NCI-H510A treated with DMSO at 0.1 percent for 48 hours (cell line): ENCODE measurements around the gene SLC15A1.

ENCODE experiments used
- DNase-seq: peaks from one replicate; lab custom pipeline; 2025; lab: John Stamatoyannopoulos, UW

SLC15A1 gene

DNA sequence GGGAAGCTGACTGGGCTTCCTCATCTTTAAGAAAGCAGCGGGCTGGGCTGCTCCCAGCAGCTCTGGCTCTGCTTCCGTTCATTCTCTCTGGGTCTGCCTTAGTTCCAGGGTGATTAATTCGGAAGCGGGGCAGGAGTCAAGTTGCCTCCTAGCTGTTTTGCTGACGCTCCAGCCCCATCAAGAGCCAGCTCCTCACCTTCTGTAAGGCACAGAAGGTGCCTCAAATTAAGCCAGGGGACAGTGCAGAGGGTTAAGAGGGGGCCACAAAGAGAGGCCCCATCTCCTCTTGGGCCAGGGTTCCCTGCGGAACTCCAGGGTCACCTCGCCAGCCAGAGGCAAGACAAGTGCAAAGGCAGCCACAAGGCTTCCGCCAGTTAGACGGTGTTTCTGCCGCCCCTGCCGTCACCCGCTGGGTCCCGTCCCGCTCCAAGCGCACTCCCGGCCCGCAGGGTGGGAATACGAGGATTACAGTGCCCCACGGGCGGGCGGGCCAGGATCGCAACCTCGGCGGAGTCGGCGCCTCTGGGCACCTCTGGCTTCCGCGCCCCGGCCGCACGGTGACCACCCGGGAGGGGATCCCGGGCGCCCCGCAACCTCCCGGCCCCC lies 508 bp downstream of the SLC15A1 start:
- DNase-seq: no peak

DNA sequence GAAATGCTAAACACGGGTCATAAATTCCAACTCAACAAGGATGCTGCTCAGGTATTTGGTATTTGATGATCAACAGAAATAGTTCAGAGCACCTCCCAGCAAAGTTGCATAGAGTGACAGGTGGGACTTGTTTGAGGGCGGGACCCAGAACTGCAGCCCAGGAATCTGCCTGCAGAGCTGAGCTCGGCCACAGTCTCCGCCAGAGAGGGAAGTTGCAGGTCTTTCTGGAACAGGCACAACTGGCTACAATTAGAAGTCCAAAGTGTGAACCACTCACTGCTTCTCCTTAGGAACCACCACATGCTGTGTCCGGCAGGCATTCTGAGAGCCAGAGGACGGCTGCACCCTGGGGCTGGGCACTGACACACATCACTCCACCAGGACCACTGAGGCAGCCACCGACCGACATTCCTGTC lies 1.1 kb downstream of the SLC15A1 start:
- peak; percentile 9 for DNase-seq

DNA sequence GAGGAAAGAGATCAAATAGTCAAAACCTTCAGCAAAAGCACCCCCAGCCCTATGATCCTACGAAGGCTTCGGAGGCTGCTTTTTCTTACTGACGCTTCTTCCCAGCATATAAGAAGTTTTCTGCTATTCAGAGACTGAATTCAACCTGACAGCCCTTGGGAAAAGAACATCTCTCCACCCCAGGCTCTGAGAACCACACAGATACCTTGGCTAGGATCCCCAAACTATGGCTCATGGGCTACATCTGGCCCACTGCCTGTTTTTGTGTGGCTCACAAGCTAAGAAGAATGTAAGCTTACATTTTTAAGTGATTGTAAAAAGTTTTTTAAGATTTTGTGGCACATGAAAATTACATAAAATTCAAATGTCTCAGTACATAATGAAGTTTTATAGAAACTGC lies 3.0 kb downstream of the SLC15A1 start:
- no peak for DNase-seq

DNA sequence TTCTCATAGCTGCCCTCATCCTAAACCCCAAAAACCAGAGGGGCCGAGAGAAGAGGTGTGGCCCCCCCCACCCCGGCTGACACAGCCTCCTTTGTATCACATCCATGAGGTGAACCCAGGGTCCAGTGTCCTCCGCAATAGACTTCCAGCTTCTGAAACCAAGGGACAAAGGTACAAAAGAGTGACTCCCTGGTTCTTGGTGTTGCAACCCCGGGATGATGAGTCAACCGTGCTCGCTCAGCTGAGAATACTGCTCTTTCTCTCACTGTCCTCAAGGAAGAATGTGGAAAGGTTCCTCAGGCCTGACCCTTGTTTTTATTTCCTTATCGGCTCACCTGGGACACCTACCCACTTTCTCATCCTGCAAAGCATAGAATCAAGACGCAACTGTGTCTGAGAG lies 5.5 kb downstream of the SLC15A1 start:
- no peak for DNase-seq

DNA sequence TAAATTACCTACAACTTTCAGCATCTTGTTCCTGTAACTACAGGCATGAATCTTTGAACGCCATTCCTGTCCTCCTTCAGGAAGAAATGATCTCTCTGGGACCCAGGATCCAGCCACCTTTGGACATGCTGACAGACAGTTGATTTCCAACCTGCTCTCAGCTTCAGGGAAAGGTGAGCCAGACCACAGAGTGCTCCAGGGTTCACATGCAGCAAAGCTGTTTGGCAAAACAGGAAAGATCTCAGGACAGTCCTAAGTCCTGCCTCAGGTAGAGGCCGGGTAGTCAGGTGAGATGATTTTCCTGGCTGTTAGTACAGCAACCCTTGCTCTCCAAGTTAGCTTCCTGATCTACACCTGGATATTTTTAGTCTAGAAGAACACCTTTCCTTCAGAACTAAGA lies 9.1 kb downstream of the SLC15A1 start:
- DNase-seq: no peak

DNA sequence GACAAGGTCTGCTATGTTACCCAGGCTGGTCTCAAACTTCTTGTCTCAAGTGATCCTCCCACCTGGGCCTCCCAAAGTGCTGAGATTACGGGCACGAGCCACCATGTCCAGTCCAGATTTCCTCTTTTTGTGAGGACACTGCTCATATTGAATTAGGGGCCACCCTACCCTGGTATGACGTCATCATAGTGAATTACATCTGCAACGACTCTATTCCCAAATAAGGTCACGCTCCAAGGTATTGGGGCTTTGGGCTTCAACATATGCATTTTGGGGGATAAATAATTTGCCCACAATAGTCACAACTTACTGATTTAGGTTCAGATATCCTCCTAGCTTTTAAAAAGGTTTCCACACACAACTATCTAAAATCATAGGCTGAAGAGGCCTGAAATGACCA lies 9.5 kb downstream of the SLC15A1 start:
- no peak for DNase-seq

DNA sequence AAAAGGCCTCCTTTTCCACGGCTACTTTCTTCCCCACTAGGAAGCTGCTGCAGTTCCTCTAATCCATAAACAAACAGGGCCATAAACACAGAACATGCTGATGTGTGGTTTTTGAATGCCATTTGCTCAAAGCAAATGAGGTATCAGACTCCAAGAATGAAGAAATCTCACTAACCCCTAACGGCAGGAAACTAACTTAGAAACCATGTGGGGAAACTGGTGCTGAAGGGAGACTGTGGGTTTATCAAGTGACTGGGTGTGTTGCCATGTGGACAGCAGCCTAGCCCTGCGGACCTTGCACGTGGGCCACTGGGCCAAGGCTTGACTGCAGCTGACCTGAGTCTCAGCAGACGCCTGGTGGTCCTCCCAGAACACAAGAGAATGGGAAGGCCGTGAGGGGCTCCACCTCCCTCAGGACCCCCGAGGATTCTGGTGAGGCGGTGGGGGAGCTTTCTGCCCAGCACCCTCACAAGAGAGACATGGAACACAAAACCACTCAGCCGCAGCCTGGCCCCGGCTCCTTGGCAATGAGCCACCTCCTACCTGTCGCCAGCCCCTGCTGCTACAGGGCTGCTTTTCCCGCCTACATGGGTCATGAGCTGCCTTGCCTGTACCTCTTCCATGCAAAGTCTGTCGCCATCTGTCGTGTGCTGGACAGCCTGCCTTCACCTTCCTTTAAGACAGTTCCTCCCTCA lies 10.6 kb downstream of the SLC15A1 start:
- DNase-seq: no peak

DNA sequence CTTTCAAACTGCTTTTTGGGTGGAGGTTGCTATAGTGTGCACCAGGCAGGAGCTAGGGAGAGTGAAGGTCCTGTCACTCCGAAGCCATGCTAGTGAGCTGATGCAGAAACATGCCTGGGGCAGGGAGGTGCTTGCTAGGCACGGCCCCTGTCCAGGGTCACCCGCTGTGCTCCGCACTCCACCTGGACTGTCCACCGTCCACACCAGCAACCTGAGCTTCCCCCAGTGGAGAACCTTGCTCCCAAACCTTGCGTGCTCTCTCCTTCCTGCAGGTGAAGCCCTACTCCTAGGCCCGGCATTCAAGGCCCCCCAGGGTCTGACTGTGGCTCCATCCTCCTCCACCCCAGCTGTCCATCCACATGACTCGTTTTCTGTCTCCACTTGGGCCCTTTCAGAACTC lies 12.3 kb downstream of the SLC15A1 start:
- DNase-seq: no peak

DNA sequence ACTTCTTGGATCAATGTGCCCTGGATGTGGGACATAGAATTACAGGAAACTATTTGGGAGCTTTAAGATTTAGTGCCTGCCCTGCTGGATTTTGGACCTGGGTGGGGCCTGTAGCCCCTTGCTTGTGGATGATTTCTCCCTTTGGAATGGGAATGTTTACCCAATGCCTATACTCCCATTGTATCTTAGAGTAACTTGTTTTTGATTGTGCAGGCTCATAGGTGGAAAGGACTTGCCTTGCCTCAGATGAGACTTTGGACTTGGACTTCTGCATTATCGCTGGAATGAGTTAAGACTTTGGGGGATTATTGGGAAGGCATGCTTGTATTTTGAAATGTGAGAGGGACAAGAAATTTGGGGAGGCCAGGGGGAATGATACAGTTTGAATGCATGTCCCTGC lies 13.5 kb downstream of the SLC15A1 start:
- DNase-seq: no peak

DNA sequence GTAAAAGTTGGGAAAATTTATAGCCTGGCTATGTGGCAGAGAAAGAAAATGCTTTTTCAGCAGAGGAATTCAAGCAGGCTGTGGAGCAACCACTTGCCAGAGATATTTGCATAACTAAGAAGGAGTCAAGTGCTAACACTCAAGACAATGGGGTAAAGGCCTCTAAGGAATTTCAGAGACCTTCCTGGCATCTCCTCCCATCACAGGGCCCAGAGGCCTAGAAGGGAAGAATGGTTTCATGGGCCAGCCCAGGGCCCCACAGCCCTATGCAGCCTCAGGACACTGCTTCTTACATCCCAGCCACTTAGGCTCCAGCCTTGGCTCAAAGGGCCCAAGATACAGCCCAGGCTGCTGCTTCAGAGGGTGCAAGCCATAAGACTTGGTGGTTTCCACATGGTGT lies 14.3 kb downstream of the SLC15A1 start:
- no peak for DNase-seq

DNA sequence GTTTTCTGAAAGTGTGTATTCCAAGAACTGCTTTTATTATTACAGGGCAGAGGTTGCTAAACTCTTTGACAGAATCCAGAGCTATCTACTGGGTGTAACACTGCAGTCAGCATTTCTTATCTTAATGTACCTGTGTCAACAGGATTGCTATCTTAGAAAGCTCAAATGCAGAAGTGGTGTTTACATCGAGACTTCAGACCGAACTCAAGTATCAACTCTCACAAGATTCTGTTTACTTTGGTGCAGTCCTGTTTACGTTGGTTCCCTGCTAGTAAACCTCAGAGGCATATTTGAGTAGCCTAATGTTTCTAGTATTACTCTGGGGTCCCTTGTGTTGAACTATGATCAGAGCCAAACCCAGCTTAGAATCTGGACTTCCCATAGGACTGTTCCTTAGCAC lies 20.5 kb downstream of the SLC15A1 start:
- peak; percentile 4 for DNase-seq

DNA sequence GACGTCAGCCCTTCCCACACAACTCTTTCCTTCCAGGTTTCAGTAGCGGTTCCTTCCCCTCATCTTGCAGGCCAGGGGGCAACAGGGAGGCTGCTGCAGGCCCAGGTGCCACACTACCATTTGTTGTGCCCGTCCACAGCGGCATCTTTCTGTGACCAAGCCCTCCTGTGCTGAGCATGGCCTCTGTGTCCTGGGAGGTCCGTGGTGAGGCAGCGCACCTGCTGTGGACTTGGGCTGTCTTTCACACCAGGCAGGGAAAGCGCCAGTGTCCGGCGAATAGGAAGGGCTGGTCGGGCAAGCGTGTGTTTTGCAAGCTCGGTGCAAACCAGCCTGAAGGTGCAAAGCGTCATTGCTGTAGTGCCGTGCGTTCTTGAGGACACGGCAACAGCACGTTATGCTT lies 21.4 kb downstream of the SLC15A1 start:
- DNase-seq: no peak

DNA sequence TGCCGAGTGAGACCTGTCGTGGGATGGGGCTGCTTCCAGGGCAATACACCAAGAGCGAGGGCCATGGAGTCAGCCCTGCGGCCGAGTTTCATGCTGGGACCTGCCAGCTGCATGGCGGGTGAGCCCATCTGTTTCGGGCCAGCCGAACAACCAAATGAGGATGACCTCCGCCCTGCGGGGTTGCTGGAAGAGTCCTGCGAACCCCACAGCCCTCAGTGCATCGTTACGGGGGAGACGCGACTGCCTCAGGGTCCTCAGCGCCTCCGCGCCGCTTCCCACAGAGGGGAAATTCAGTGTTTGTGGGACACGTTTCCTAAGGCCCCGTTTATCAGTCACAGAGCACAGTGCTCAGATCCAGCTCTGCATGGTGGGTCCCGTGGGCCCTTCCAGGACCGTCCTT lies 22.0 kb downstream of the SLC15A1 start:
- DNase-seq: no peak

DNA sequence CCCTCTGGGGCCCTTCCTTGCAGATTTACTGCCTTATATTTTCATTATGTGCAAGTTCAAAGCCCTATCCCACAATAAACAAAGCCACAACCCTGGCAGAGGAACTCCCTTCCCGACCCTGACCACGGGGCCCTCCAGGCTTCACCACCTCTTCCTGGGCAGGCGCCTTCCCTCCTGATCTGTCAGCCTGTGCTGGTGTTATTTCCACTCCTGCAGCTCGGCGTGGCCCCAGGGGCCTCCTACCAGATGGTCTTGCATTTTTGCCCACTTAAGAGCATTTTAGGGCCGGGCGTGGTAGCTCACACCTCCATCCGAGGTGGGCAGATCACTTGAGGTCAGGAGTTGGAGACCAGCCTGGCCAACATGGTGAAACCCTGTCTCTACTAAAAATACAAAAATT lies 22.8 kb downstream of the SLC15A1 start:
- no peak for DNase-seq

DNA sequence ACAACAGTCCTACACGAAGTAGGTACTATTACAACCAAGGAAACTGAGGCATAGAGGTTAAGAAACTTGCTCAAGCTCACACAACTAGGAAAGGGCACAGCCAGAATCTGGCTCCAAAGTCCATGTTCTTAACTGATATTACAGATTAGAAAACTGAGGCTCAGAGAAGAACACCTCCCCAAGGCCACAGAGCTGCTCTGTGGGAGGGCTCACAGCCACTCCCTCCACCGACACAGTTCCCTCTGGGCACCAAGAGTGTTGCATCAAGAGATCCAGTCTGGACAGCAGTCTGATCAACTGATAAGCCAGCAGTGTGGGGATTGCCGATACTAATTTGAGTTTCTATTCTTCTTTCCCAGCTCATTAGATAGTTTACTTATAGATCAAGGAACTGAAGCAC lies 29.5 kb downstream of the SLC15A1 start:
- no peak for DNase-seq

DNA sequence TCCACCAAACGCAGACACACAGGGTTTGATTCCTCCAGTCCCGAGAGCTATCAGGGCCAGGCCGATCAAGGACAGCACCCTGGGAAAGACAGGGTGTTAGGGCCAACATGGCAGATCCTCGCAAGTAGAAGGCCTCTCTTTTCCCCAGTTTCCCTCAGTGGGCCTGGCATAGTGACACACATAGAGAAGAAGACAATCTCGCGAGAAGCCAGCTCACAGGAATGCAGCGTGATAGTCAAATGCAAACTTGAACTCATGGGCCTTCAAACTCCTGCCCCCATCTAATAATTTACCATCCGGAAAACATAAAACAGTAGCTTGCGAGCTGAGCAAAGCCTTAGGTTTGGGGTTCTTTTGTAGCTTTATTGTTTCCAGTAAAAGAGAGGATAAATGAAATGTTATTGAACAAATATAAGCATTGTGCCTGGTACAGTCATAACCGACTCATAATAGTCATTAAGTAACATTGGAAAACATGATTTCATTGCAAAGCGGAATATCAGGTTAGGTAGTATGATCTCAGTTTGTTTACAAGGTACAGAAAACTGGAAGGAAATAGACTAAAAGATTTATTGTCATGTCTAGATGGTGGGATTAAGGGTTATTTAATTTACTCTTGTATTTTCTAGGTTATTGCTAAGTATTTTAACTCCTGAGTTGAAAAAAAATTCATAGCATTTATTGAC lies 30.5 kb downstream of the SLC15A1 start:
- DNase-seq: no peak

DNA sequence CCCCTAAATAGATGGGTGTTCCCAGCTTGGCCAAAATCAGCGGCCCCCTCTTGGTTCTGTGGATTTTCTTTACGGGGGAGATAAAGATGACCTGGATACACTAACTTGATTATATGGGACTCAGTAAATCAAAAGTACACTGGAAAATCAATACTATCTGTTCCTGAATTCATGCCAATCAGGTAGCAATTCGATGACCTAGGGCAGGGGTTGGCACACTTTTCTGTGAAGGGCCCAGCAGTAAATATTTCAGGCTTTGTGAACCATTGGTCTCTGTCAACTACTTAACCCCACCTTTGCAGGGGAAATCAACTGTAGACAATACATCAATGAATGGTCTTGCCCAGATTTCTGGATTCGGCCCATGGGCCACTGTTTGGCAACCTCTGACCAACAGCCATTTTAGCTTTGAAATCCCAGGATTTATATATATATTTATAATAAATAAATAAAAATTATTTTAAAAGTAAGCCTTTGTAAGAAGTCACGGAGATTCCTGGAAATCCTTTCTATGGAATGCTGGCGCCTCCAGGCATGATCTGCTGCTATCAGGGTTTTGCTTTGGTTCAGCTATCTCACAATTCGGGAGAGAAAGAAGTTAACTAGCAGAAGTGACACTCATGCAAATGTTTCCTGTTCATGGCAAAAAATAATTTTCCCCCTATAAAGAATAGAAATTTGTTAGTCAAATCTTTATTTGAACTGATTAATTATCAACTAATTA lies 32.8 kb downstream of the SLC15A1 start:
- DNase-seq: no peak

DNA sequence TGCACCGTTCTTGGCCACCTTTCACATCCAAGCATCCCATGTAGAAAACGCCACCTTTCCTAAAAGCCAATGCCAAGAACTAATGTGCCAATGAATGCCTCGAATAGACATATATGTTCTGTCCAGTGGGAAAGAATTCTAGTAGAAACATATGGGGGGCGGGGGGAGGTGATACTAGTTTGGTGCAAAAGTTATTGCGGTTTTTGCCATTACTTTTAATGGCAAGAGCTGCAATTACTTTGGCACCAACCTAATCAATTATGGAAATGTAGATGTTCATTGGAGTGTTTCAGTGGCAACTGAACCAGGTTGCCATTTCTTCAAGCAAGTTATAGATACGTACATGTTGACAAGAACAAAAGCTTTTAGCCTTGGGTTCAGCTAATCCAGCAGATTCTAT lies 34.6 kb downstream of the SLC15A1 start:
- DNase-seq: no peak

DNA sequence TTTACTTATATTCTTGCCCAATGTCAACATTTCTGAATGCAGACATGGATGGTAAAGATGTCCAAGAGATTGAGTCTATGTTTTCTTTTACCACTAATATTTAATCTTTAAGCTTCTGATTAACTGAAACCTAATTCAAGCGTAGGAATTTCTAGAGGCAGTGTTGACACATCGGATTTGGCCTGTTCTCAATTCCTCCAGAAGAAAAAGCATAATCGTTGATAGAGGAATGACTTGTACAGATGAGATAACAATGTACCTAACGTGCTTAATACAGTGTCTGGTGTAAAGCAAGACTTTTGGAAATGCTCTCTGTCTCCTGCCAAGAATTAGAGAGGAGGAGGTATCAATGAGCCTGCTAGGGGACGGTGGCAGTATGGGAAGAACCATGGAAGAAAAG lies 35.2 kb downstream of the SLC15A1 start:
- no peak for DNase-seq

DNA sequence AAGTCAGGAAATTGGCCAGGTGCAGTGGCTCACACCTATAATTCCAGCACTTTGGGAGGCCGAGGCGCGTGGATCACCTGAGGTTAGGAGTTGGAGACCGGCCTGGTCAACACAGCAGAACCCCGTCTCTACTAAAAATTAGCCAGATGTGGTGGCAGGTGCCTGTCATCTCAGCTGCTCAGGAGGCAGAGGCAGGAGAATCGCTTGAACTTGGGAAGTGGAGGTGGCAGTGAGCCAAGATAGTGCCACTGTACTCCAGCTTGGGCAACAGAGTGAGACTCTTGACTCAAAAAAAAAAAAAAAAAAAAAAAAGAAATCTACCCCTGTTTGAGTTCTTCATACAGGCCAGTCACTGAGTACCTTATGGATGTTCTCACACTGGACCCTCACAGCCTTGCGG lies 42.0 kb downstream of the SLC15A1 start:
- peak; percentile 30 for DNase-seq

DNA sequence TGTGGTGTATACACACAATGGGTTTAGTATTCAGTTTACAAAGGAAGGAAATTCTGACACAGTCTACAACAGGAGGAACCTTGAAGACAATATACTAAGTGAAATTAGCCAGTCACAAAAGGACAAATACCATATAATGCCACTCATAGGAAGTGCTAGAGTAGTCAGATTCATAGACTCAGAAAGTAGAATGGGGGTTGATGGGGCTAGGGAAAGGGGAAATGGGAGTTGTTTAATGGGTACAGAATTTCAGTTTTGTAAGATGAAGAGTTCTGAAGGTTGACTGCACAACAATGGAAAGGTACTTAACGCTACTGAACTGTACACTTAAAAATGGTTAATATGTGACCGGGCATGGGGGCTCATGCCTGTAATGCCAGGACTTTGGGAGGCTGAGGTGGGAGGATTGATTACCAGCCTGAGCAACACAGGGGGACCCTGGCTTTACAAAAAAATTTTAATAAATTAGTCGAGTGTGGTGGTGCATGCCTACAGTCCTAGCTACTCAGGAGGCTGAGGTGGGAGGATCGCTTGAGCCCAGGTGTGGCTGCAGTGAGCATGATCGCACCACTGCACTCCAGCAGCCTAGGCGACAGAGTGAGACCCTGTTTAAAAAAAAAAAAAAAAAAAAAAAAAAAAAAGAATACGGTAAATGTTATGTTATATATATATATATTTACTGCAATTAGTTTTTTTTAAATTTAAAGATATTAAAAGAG lies 45.0 kb downstream of the SLC15A1 start:
- no peak for DNase-seq

DNA sequence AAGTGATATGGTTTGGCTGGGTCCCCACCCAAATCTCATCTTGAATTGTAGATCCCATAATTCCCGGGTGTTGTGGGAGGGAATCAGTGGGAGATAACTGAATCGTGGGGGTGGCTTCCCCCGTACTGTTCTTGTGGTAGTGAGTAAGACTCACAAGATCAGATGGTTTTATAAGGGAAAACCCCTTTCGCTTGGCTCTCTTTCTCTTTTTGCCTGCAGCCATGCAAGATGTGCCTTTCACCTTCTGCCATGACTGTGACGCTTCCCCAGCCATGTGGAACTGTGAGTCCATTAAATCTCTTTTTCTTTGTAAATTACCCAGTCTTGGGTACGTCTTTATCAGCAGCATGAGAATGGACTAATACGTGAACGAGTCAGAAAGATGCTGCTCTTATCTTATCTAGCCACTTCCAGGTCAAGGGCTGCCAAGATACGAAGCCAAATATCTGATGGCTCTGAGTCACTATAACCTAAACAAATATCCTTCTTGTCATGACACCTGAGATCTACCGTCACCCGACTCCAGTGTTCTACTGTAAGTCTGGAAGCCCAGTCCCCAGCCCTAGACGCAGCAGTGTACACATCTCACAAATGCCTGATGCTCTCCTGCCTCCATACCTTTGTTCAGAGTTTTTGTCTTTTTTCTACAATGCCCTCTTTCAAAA lies 45.9 kb downstream of the SLC15A1 start:
- DNase-seq: no peak
